ENCODE measurements around the gene NOXRED1.

DNA sequence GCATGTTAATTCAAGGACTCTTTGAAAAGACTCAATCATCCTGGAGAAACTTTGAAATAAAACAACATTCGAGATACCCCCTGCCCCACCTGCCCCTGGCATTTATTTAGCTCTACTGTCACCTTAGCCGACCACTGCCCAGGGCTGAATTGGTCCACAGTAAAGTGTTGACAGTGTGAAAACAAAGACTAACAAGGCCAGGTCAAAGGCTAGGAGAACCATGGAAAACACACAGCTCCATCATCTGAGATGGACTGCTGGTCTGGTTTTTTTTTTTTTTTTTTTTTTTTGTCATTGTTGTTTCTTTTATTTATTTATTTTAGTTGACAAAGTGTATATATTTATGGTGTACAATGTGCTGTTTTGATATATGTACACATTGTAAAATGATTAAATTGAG lies 76.8 kb downstream of the NOXRED1 start:
- TF ChIP-seq ZNF70 (CRISPR knock-in tag; IDR thresholded peaks at IDR 0.05) = no peak
- TF ChIP-seq ZNF565 (CRISPR knock-in tag; conservative IDR thresholded peaks at IDR 0.05; ENCODE audit: low read depth) = no peak
- no peak for TF ChIP-seq BACH2 (CRISPR knock-in tag; IDR thresholded peaks at IDR 0.05; ENCODE audit: borderline replicate concordance)
- no peak for TF ChIP-seq OSR1 (CRISPR knock-in tag; IDR thresholded peaks at IDR 0.05)

All from SK-N-SH treated with all-trans-retinoic acid at 6 μM for 48 hours (cell line).